Stomach (tissue), 9 donors: ENCODE results near the gene KY. TPM values are rescaled to one million over a fixed set of nuclear protein-coding genes. Genes with fewer than 3 reads are reported as not detected.

Source experiments
- DNase-seq, 2 donors: peaks; one replicate each; pipeline versions ENCODE4 v3.0.0 to v3.0.0-alpha.2; 2013 to 2019
- H3K27ac ChIP-seq, 5 donors: fragments of 200-600 bp in 4 of 5; sonication (generic) in 4 of 5; one replicate each; pipeline ENCODE4 v1.5.1; 2013 to 2019; ENCODE audit warnings: mild to moderate bottlenecking in 1 of 5, moderate library complexity in 1 of 5
- H3K27me3 ChIP-seq, 3 donors: fragments of 200-600 bp; sonication (generic); one replicate each; pipeline ENCODE4 v1.5.1; 2017 to 2019; ENCODE audit warnings: mixed run types in 1 of 3
- H3K36me3 ChIP-seq, 4 donors: fragments of 200-600 bp; sonication (generic); 1 replicate in 3 of 4; 2 replicates in 1 of 4; pipeline ENCODE4 v1.5.1; 2016 to 2019
- H3K4me1 ChIP-seq, 4 donors: fragments of 200-600 bp; sonication (generic); one replicate each; pipeline ENCODE4 v1.5.1; 2016 to 2019
- H3K4me3 ChIP-seq, 4 donors: fragments of 200-600 bp; sonication (generic) in 3 of 4; one replicate each; pipeline ENCODE4 v1.5.1; 2016 to 2019; ENCODE audit warnings: mild to moderate bottlenecking in 1 of 4
- H3K9me3 ChIP-seq, 4 donors: fragments of 200-600 bp; sonication (generic); one replicate each; pipeline ENCODE4 v1.5.1; 2016 to 2019
- CTCF ChIP-seq, 7 experiments: fragments of 450-650 bp in 4 of 7; fragments of 200-600 bp in 3 of 7; sonication (generic) in 3 of 7; IDR thresholded peaks; one replicate each; pipeline ENCODE4 v1.5.1; 2016 to 2019; ENCODE audit warnings: antibody characterized with exemption in 7 of 7, control low read depth in 2 of 7, mild to moderate bottlenecking in 1 of 7
- EP300 ChIP-seq: sonication (generic); formaldehyde crosslinking; IDR thresholded peaks from one replicate; pipeline ENCODE4 v1.6.1; 2017; ENCODE audit warnings: antibody characterized with exemption
- POLR2A ChIP-seq, 4 donors: fragments of 450-650 bp; IDR thresholded peaks; one replicate each; pipeline ENCODE4 v1.6.1; 2016; ENCODE audit warnings: antibody characterized with exemption in 4 of 4, control low read depth in 2 of 4, mild to moderate bottlenecking in 1 of 4, moderate library complexity in 1 of 4
- POLR2AphosphoS5 ChIP-seq, 3 donors: sonication (generic); formaldehyde crosslinking; IDR thresholded peaks; one replicate each; pipeline ENCODE4 v1.6.1; 2016; ENCODE audit warnings: antibody characterized with exemption in 3 of 3
- WGBS, 5 donors: extraction: QIAGEN DNeasy Blood & Tissue Kit in 3 of 5; methylation state at CpG; one replicate each; pipeline versions ENCODE4 v1.1.5 to v1.1.7; 2013 to 2018; 5-methylcytosine and 5-hydroxymethylcytosine counted together
- intact Hi-C: fragments of 100-400 bp; cut with DNase I; formaldehyde crosslinking; loops from one replicate; pipeline ENCODE4 v1.15.1; 2023; ENCODE audit warnings: low total_unique reads
- polyA plus RNA-seq, 3 donors: library from polyadenylated mRNA; stranded (reverse); fragments of 200-250 nt; gene quantifications; one replicate each; pipeline ENCODE4 v1.2.3, GENCODE V29; 2013
- total RNA-seq, 5 donors: library from RNA; depleted of rRNA; stranded (reverse); fragments of >200 nt; gene quantifications; one replicate each; pipeline versions ENCODE4 v1.1.0 to v1.2.3, GENCODE V29; 2014 to 2016
- donor health status: healthy with polysubstance abuse.
- donor health status: Bipolar disorder and iron deficiency.
- donor health status: healthy.

KY gene
- total and polyA plus RNA-seq, 8 donors = 0.12 to 3.6 (median 0.31) TPM; not detected in 3

DNA sequence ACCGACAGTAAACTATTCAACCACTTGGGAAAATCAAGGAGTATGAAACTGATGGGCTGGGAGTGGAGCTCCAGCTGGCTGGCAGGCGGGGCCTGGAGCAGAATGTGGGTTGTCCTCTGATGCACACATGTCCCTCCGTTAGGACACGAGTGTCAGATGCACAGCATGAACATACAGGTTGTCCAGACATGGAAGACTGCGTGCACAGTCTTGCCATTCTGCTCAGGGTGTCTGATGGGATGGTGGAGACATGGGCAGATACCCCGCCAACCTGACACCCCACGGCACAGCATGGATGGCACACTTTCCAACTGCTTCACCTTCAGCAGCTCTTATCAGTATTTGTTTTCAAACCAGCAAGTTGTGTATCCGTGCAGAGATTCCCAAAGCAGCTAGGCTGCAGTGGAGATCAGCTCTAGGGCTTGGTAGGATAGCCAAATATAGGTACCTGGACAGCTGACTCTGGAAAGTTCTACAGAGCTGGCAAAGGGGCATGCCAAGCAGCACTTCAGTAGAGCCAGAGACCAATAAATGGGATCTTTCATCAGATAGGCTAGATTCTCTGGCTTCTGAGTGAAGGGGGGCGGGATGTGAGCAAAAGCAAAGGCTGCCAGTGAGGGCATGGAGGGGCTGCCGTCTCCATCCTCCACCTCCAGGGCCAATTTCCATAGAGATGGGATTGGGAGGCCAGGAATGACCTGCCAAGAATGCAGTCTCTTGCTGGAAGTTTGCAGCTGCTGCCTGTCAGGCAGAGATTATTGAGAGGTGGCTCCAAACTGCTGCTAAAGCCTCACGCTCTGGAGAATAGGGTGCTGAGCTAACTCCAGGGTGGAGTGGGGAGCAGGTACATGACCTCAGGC is 47.2 kb upstream of the KY start:
- no peaks in the 10 kb centered on the region for H3K36me3 ChIP-seq
- peaks cover 0 to 57% (median 13%) of the 10 kb centered on the region in 4 donors for H3K4me1 ChIP-seq
- no peaks in the 10 kb centered on the region for H3K27me3 ChIP-seq
- TF ChIP-seq POLR2A (IDR thresholded peaks at IDR 0.05) (no peak), EP300 (no peak), CTCF (IDR thresholded peaks at IDR 0.05) (no peak), POLR2AphosphoS5 (IDR thresholded peaks at IDR 0.05) (no peak)
- no peak overlapping the region for H3K27ac ChIP-seq
- DNase-seq = no peak
- WGBS, 5 donors = 68 to 82% (median 80%) methylated on average over 10 to 11 of the region's 11 CpGs
- H3K9me3 ChIP-seq = no peaks in the 10 kb centered on the region
- H3K4me3 ChIP-seq = no peak overlapping the region
- intact Hi-C loops = no loop called here

GRCh38 chr3:134696155-134696554 is 45.3 kb upstream of the KY start:
- H3K27ac ChIP-seq = no peak overlapping the region

GRCh38 chr3:134694946-134695543 is 44.2 kb upstream of the KY start:
- Histone ChIP-seq H3K4me1 (peaks cover 0 to 62% (median 13%) of the 10 kb centered on the region in 4 donors), H3K27me3 (no peaks in the 10 kb centered on the region), H3K27ac (no peak overlapping the region), H3K4me3 (no peak overlapping the region), H3K9me3 (no peaks in the 10 kb centered on the region), H3K36me3 (no peaks in the 10 kb centered on the region)
- intact Hi-C loops = no loop called here
- no peak for DNase-seq
- TF ChIP-seq EP300 (no peak), CTCF (IDR thresholded peaks at IDR 0.05) (no peak), POLR2A (IDR thresholded peaks at IDR 0.05) (no peak)
- 61 to 75% (median 68%) methylated on average over 7 of the region's 7 CpGs for WGBS, 5 donors

More at GRCh38 chr3:134696155-134696554, 45.3 kb upstream of the KY start:
- DNase-seq = peak in 1 of 2 donors; percentile 30
- Histone ChIP-seq H3K9me3 (no peaks in the 10 kb centered on the region), H3K36me3 (no peaks in the 10 kb centered on the region), H3K4me3 (no peak overlapping the region), H3K27me3 (no peaks in the 10 kb centered on the region), H3K4me1 (peaks cover 0 to 64% (median 13%) of the 10 kb centered on the region in 4 donors)
- peak; percentile 25 to 78 (median 71) for TF ChIP-seq POLR2AphosphoS5 (IDR thresholded peaks at IDR 0.05)
- no peak for TF ChIP-seq POLR2A (IDR thresholded peaks at IDR 0.05)
- intact Hi-C loops = no loop called here
- WGBS, 5 donors = 88 to 96% (median 92%) methylated on average over 4 of the region's 4 CpGs

GRCh38 chr3:134694466-134694865 is 43.6 kb upstream of the KY start:
- Histone ChIP-seq H3K27ac (no peak overlapping the region), H3K9me3 (no peaks in the 10 kb centered on the region), H3K4me1 (peaks cover 0 to 56% (median 13%) of the 10 kb centered on the region in 4 donors), H3K4me3 (no peak overlapping the region), H3K27me3 (no peaks in the 10 kb centered on the region), H3K36me3 (no peaks in the 10 kb centered on the region)
- no peak for TF ChIP-seq POLR2A (IDR thresholded peaks at IDR 0.05)
- no peak for TF ChIP-seq CTCF (IDR thresholded peaks at IDR 0.05)
- TF ChIP-seq EP300 = no peak
- TF ChIP-seq POLR2AphosphoS5 (IDR thresholded peaks at IDR 0.05) = no peak
- DNase-seq = no peak
- intact Hi-C loops = no loop called here
